Suprapubic skin (tissue), 3 donors: ENCODE measurements around the gene USP10.

Experiments
- CTCF ChIP-seq, 2 donors: fragments of 200-600 bp in 1 of 2; fragments of 450-650 bp in 1 of 2; sonication (generic) in 1 of 2; IDR thresholded peaks; one replicate each; pipeline ENCODE4 v1.5.1; 2016 to 2019; ENCODE audit warnings: antibody characterized with exemption in 2 of 2, mild to moderate bottlenecking in 1 of 2, moderate library complexity in 1 of 2
- EP300 ChIP-seq: sonication (generic); formaldehyde crosslinking; IDR thresholded peaks from one replicate; pipeline ENCODE4 v1.6.1; 2017; ENCODE audit warnings: antibody characterized with exemption
- POLR2A ChIP-seq, 2 donors: fragments of 450-650 bp; IDR thresholded peaks; one replicate each; pipeline ENCODE4 v1.6.1; 2017; ENCODE audit warnings: antibody characterized with exemption in 2 of 2, mild to moderate bottlenecking in 2 of 2, moderate library complexity in 2 of 2

- TF ChIP-seq CTCF (IDR thresholded peaks at IDR 0.05), result no peak
- no peak for TF ChIP-seq POLR2A (IDR thresholded peaks at IDR 0.05)
- TF ChIP-seq EP300, result no peak
These were observed 42.9 kb downstream of the USP10 start for GRCh38 chr16:84742641-84743092.
